ENCODE data around the gene FAAP20.
"Not testable (repeated sequence)": the region's sequence is repeated elsewhere in the genome, so short reads cannot be mapped to it uniquely, and the experiment has no call there.

DNA sequence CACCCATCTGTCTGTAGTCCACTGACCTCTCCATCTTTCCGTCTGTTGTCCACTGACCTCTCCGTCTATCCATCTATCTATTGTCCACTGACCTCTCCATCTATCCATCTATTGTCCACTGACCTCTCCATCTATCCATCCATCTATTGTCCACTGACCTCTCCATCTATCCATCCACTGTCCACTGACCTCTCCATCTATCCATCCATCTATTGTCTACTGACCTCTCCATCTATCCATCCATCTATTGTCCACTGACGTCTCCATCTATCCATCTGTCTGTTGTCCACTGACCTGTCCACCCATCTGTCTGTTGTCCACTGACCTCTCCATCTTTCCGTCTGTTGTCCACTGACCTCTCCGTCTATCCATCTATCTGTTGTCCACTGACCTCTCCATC lies 46.7 kb downstream of the FAAP20 start:
- TF ChIP-seq, protein P1, sequence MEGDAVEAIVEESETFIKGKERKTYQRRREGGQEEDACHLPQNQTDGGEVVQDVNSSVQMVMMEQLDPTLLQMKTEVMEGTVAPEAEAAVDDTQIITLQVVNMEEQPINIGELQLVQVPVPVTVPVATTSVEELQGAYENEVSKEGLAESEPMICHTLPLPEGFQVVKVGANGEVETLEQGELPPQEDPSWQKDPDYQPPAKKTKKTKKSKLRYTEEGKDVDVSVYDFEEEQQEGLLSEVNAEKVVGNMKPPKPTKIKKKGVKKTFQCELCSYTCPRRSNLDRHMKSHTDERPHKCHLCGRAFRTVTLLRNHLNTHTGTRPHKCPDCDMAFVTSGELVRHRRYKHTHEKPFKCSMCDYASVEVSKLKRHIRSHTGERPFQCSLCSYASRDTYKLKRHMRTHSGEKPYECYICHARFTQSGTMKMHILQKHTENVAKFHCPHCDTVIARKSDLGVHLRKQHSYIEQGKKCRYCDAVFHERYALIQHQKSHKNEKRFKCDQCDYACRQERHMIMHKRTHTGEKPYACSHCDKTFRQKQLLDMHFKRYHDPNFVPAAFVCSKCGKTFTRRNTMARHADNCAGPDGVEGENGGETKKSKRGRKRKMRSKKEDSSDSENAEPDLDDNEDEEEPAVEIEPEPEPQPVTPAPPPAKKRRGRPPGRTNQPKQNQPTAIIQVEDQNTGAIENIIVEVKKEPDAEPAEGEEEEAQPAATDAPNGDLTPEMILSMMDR (IDR thresholded peaks at IDR 0.05) = not testable (repeated sequence)
- TF ChIP-seq POLR2A (IDR thresholded peaks at IDR 0.05); EP300 (IDR thresholded peaks at IDR 0.05; ENCODE audit: low read depth); POLR2AphosphoS5 (IDR thresholded peaks at IDR 0.05): not testable (repeated sequence)
